Thyroid gland (tissue), 4 donors: ENCODE measurements around the gene KCNQ2. TPM values are rescaled to one million over a fixed set of nuclear protein-coding genes. Genes with fewer than 3 reads are reported as not detected.

Experiments used
- DNase-seq, 2 donors: peaks; one replicate each; pipeline ENCODE4 v3.0.0-alpha.2; 2019
- H3K27ac ChIP-seq, 3 donors: fragments of 200-600 bp; sonication (generic); 1 replicate in 2 of 3; 2 replicates in 1 of 3; pipeline ENCODE4 v1.5.1; 2016 to 2019; ENCODE audit warnings: mild to moderate bottlenecking in 1 of 3, moderate library complexity in 1 of 3
- H3K27me3 ChIP-seq: fragments of 200-600 bp; sonication (generic); one replicate; pipeline ENCODE4 v1.5.1; 2019
- H3K36me3 ChIP-seq, 2 donors: fragments of 200-600 bp; sonication (generic); one replicate each; pipeline ENCODE4 v1.5.1; 2016 to 2019
- H3K4me1 ChIP-seq, 2 donors: fragments of 200-600 bp; sonication (generic); one replicate each; pipeline ENCODE4 v1.5.1; 2017 to 2019
- H3K4me3 ChIP-seq, 3 donors: fragments of 200-600 bp; sonication (generic); replicated peaks in 1 of 3; 1 replicate in 2 of 3; 2 replicates in 1 of 3; pipeline ENCODE4 v1.5.1; 2016; ENCODE audit warnings: mild to moderate bottlenecking in 1 of 3
- H3K9me3 ChIP-seq: fragments of 200-600 bp; sonication (generic); one replicate; pipeline ENCODE4 v1.5.1; 2017
- CTCF ChIP-seq, 6 experiments: fragments of 200-600 bp in 3 of 6; fragments of 450-650 bp in 3 of 6; sonication (generic) in 3 of 6; IDR thresholded peaks; one replicate each; pipeline ENCODE4 v1.5.1; 2016 to 2019; ENCODE audit warnings: antibody characterized with exemption in 6 of 6, mild to moderate bottlenecking in 2 of 6, inconsistent platforms in 1 of 6, moderate library complexity in 1 of 6
- POLR2A ChIP-seq, 2 donors: fragments of 450-650 bp; IDR thresholded peaks; one replicate each; pipeline ENCODE4 v1.6.1; 2017; ENCODE audit warnings: antibody characterized with exemption in 2 of 2, mild to moderate bottlenecking in 2 of 2, moderate library complexity in 1 of 2
- WGBS, 2 donors: methylation state at CpG; one replicate each; pipeline ENCODE4 v1.1.5; 2017; 5-methylcytosine and 5-hydroxymethylcytosine counted together
- intact Hi-C: fragments of 100-400 bp; cut with DNase I; formaldehyde crosslinking; loops from one replicate; pipeline ENCODE4 v1.15.1; 2023
- total RNA-seq, 4 donors: library from RNA; depleted of rRNA; stranded (reverse); fragments of >200 nt; gene quantifications; one replicate each; pipeline ENCODE4 v1.2.3, GENCODE V29; 2016

KCNQ2 gene
- total RNA-seq, 4 donors from 2014 or later = 0.11 to 0.27 TPM; not detected in 2

GRCh38 chr20:63356511-63356910, 115.9 kb downstream of the KCNQ2 start:
- intact Hi-C loops = no loop called here
- 85 to 90% methylated on average over 4 to 8 of the region's 8 CpGs for WGBS, 2 donors
- Histone ChIP-seq H3K9me3 (no peaks in the 10 kb centered on the region), H3K27me3 (no peaks in the 10 kb centered on the region), H3K27ac (no peak overlapping the region), H3K4me3 (no peak overlapping the region), H3K36me3 (no peaks in the 10 kb centered on the region), H3K4me1 (peaks cover 23 to 37% of the 10 kb centered on the region in 2 donors)
- TF ChIP-seq POLR2A (IDR thresholded peaks at IDR 0.05) = no peak
- no peak for TF ChIP-seq CTCF (IDR thresholded peaks at IDR 0.05)
- no peak for DNase-seq

- Histone ChIP-seq H3K4me1 (peaks cover 23 to 36% of the 10 kb centered on the region in 2 donors), H3K36me3 (no peaks in the 10 kb centered on the region), H3K27me3 (no peaks in the 10 kb centered on the region), H3K9me3 (no peaks in the 10 kb centered on the region), H3K27ac (no peak overlapping the region), H3K4me3 (no peak overlapping the region)
- intact Hi-C loops = no loop called here
- TF ChIP-seq CTCF (IDR thresholded peaks at IDR 0.05) (no peak), POLR2A (IDR thresholded peaks at IDR 0.05) (no peak)
- 100% methylated on average over 8 of the region's 11 CpGs; no CpG with 5 or more reads in 1 of the 2 donors for WGBS, 2 donors
- DNase-seq = no peak
These were observed 116.6 kb downstream of the KCNQ2 start for GRCh38 chr20:63355781-63356295.

- TF ChIP-seq POLR2A (IDR thresholded peaks at IDR 0.05) (no peak), CTCF (IDR thresholded peaks at IDR 0.05) (no peak)
- no peak for DNase-seq
- H3K4me3 ChIP-seq = no peak overlapping the region
- WGBS, 2 donors = 93 to 96% methylated on average over 16 to 19 of the region's 25 CpGs
- H3K9me3 ChIP-seq = no peaks in the 10 kb centered on the region
- no peaks in the 10 kb centered on the region for H3K27me3 ChIP-seq
- no peak overlapping the region for H3K27ac ChIP-seq
- intact Hi-C loops = no loop called here
- no peaks in the 10 kb centered on the region for H3K36me3 ChIP-seq
- H3K4me1 ChIP-seq = peaks cover 23 to 33% of the 10 kb centered on the region in 2 donors
These were observed 117.7 kb downstream of the KCNQ2 start for GRCh38 chr20:63354636-63355350.

GRCh38 chr20:63352811-63353221, 119.6 kb downstream of the KCNQ2 start:
- Histone ChIP-seq H3K4me3 (no peak overlapping the region), H3K9me3 (no peaks in the 10 kb centered on the region), H3K27ac (peak overlapping the region; percentile 12 to 68 (median 45)), H3K36me3 (no peaks in the 10 kb centered on the region), H3K27me3 (no peaks in the 10 kb centered on the region), H3K4me1 (peaks cover 18 to 24% of the 10 kb centered on the region in 2 donors)
- intact Hi-C loops = no loop called here
- DNase-seq = no peak
- no CpG with 5 or more reads among the region's 12 CpGs for WGBS, 2 donors
- TF ChIP-seq POLR2A (IDR thresholded peaks at IDR 0.05) (no peak), CTCF (IDR thresholded peaks at IDR 0.05) (no peak)
